H1 (cell line): Measurements from ENCODE around the gene TECPR2. TPM values are rescaled to one million over a fixed set of nuclear protein-coding genes. Genes with fewer than 3 reads are reported as not detected.

Experiments used
- CTCF ChIA-PET: fragments of 300-600 bp; sonication (Branson Sonifier 250); formaldehyde crosslinking; loops from one replicate; lab custom pipeline; 2021; ENCODE audit not compliant: partially characterized antibody; lab: Charles Lee
- POLR2A ChIA-PET: fragments of 300-600 bp; sonication (Branson Sonifier 250); formaldehyde crosslinking; loops from one replicate; lab custom pipeline; 2021; ENCODE audit warnings: inconsistent platforms; ENCODE audit not compliant: partially characterized antibody; lab: Charles Lee
- DNase-seq, 2 experiments: peaks; one replicate each; pipeline versions ENCODE4 v3.0.0 to v3.0.0-alpha.2; 2010 to 2022; ENCODE audit warnings: low spot score in 2 of 2, low read depth in 1 of 2, mixed read lengths in 1 of 2
- FAIRE-seq: peaks from 2 replicates; lab custom pipeline; 2011; peaks lifted over from hg19 to GRCh38; lab: Jason Lieb, UNC
- H2AFZ ChIP-seq: 2 replicates; pipeline ENCODE4 v1.8.1; 2012; ENCODE audit warnings: low read length, inconsistent platforms
- H2AK5ac ChIP-seq: 2 replicates; pipeline ENCODE4 v1.6.1; 2013; ENCODE audit warnings: low read depth, low read length
- H2BK120ac ChIP-seq: replicated peaks from 2 replicates; pipeline ENCODE3; 2013; ENCODE audit warnings: low read depth, low read length, inconsistent platforms
- H2BK12ac ChIP-seq: 2 replicates; pipeline ENCODE4 v1.6.1; 2013; ENCODE audit warnings: low read depth, low read length
- H2BK15ac ChIP-seq: 2 replicates; pipeline ENCODE4 v1.6.1; 2013; ENCODE audit warnings: low read length
- H2BK20ac ChIP-seq: 2 replicates; pipeline ENCODE4 v1.6.1; 2013; ENCODE audit warnings: low read length
- H2BK5ac ChIP-seq: 2 replicates; pipeline ENCODE4 v1.6.1; 2013; ENCODE audit warnings: low read depth, low read length
- H3K14ac ChIP-seq: 2 replicates; pipeline ENCODE4 v1.6.1; 2013; ENCODE audit warnings: inconsistent platforms; ENCODE audit not compliant: insufficient read length
- H3K18ac ChIP-seq: 2 replicates; pipeline ENCODE4 v1.6.1; 2013; ENCODE audit warnings: low read length; ENCODE audit errors: extremely low read depth
- H3K23ac ChIP-seq: 2 replicates; pipeline ENCODE4 v1.6.1; 2013; ENCODE audit warnings: inconsistent platforms; ENCODE audit not compliant: insufficient read length
- H3K23me2 ChIP-seq: 2 replicates; pipeline ENCODE4 v1.6.1; 2013; ENCODE audit warnings: low read depth, low read length
- H3K27ac ChIP-seq: 2 replicates; pipeline ENCODE4 v1.6.1; 2011; ENCODE audit warnings: low read depth, low read length, inconsistent platforms
- H3K27me3 ChIP-seq, 4 experiments: replicated peaks in 1 of 4; 1 replicate in 1 of 4; 2 replicates in 3 of 4; pipeline versions ENCODE4 v1.6.1 to v1.8.1; 2011 to 2013; ENCODE audit warnings: low read length in 3 of 4, mild to moderate bottlenecking in 3 of 4, inconsistent platforms in 2 of 4, mixed read lengths in 2 of 4, moderate library complexity in 1 of 4; ENCODE audit not compliant: control insufficient read depth in 3 of 4, insufficient read depth in 3 of 4; ENCODE audit errors: extremely low read depth in 1 of 4
- H3K36me3 ChIP-seq, 4 experiments: 2 replicates each; pipeline versions ENCODE4 v1.6.1 to v1.8.1; 2011 to 2013; ENCODE audit warnings: mild to moderate bottlenecking in 4 of 4, low read length in 3 of 4, moderate library complexity in 2 of 4, control low read depth in 1 of 4, inconsistent platforms in 1 of 4; ENCODE audit not compliant: insufficient read depth in 4 of 4, control insufficient read depth in 2 of 4
- H3K4ac ChIP-seq: replicated peaks from 2 replicates; pipeline ENCODE3; 2013; ENCODE audit warnings: low read length, low read depth, mixed read lengths, inconsistent platforms; ENCODE audit not compliant: insufficient read length
- H3K4me1 ChIP-seq, 4 experiments: replicated peaks in 1 of 4; 1 replicate in 1 of 4; 2 replicates in 3 of 4; pipeline versions ENCODE4 v1.6.1 to v1.8.1; 2011 to 2013; ENCODE audit warnings: low read length in 3 of 4, inconsistent platforms in 2 of 4, mixed read lengths in 1 of 4; ENCODE audit not compliant: insufficient read depth in 4 of 4, control insufficient read depth in 3 of 4
- H3K4me2 ChIP-seq, 2 experiments: 2 replicates each; pipeline versions ENCODE4 v1.6.1 to v1.8.1; 2011 to 2013; ENCODE audit warnings: low read depth in 2 of 2, low read length in 2 of 2, control low read depth in 1 of 2, inconsistent platforms in 1 of 2, mild to moderate bottlenecking in 1 of 2; ENCODE audit not compliant: insufficient read depth in 1 of 2
- H3K4me3 ChIP-seq, 4 experiments: fragments of 200-600, 300-600 bp in 1 of 4; sonication (generic), shearing (Covaris generic), sonication (Bioruptor Twin) in 1 of 4; 2 replicates each; pipeline versions ENCODE4 v1.5.1 to v1.8.1; 2011 to 2016; ENCODE audit warnings: low read length in 4 of 4, low read depth in 3 of 4, control low read depth in 2 of 4, inconsistent platforms in 2 of 4, mild to moderate bottlenecking in 2 of 4, mixed read lengths in 1 of 4, moderate library complexity in 1 of 4; ENCODE audit not compliant: insufficient read depth in 2 of 4; ENCODE audit errors: extremely low read depth in 1 of 4
- H3K56ac ChIP-seq: replicated peaks from 2 replicates; pipeline ENCODE3; 2013; ENCODE audit warnings: low read depth, mild to moderate bottlenecking, mixed read lengths, low read length, inconsistent platforms; ENCODE audit not compliant: insufficient read length
- H3K79me1 ChIP-seq: 2 replicates; pipeline ENCODE4 v1.6.1; 2013; ENCODE audit warnings: low read depth, low read length, control low read depth
- H3K79me2 ChIP-seq, 2 experiments: 2 replicates each; pipeline versions ENCODE4 v1.6.1 to v1.8.1; 2012 to 2013; ENCODE audit warnings: low read length in 2 of 2, mild to moderate bottlenecking in 2 of 2, inconsistent platforms in 1 of 2; ENCODE audit not compliant: insufficient read depth in 2 of 2, control insufficient read depth in 1 of 2
- H3K9ac ChIP-seq, 4 experiments: replicated peaks in 1 of 4; 1 replicate in 1 of 4; 2 replicates in 3 of 4; pipeline versions ENCODE4 v1.6.1 to v1.8.1; 2011 to 2013; ENCODE audit warnings: low read depth in 3 of 4, low read length in 3 of 4, control low read depth in 2 of 4, mild to moderate bottlenecking in 2 of 4, moderate library complexity in 2 of 4, inconsistent platforms in 1 of 4; ENCODE audit errors: extremely low read depth in 1 of 4
- H3K9me3 ChIP-seq, 2 experiments: 2 replicates each; pipeline versions ENCODE4 v1.6.1 to v1.8.1; 2012 to 2013; ENCODE audit warnings: mild to moderate bottlenecking in 2 of 2, moderate library complexity in 2 of 2, control low read depth in 1 of 2, inconsistent platforms in 1 of 2, low read depth in 1 of 2, low read length in 1 of 2, mixed read lengths in 1 of 2; ENCODE audit not compliant: insufficient read depth in 2 of 2
- H4K20me1 ChIP-seq, 2 experiments: replicated peaks in 1 of 2; 2 replicates each; pipeline versions ENCODE3 to v1.8.1; 2011 to 2013; ENCODE audit warnings: inconsistent platforms in 2 of 2, low read length in 2 of 2, mild to moderate bottlenecking in 1 of 2; ENCODE audit not compliant: insufficient read depth in 2 of 2, control insufficient read depth in 1 of 2
- H4K5ac ChIP-seq: 2 replicates; pipeline ENCODE4 v1.6.1; 2013; ENCODE audit warnings: low read length, low read depth, mixed read lengths, inconsistent platforms; ENCODE audit not compliant: insufficient read length
- H4K8ac ChIP-seq: 2 replicates; pipeline ENCODE4 v1.8.0; 2013; ENCODE audit warnings: mild to moderate bottlenecking, moderate library complexity, low read length, inconsistent platforms; ENCODE audit not compliant: insufficient read depth; ENCODE audit errors: extremely low read depth
- H4K91ac ChIP-seq: replicated peaks from 2 replicates; pipeline ENCODE3; 2013; ENCODE audit warnings: low read length, mixed read lengths, inconsistent platforms; ENCODE audit not compliant: insufficient read length
- CBX5 ChIP-seq: fragments of 300-800, 300-1000 bp; sonication (generic); IDR thresholded peaks from 2 replicates; pipeline ENCODE4 v1.7.1; 2016; ENCODE audit warnings: antibody characterized with exemption, low read length, low read depth
- EZH2 ChIP-seq: fragments of 200-600 bp; sonication (generic); IDR thresholded peaks from 2 replicates; pipeline ENCODE4 v1.7.1; 2012; ENCODE audit warnings: low read depth, mild to moderate bottlenecking, moderate library complexity, low read length, inconsistent platforms; ENCODE audit not compliant: severe bottlenecking
- HDAC2 ChIP-seq, 2 experiments: fragments of 300-600 bp in 1 of 2; sonication (generic) in 1 of 2; IDR thresholded peaks; 2 replicates each; pipeline ENCODE4 v1.6.1; 2011 to 2012; ENCODE audit warnings: low read depth in 2 of 2, low read length in 2 of 2, mild to moderate bottlenecking in 2 of 2, moderate library complexity in 2 of 2, borderline replicate concordance in 1 of 2, inconsistent platforms in 1 of 2
- HDAC6 ChIP-seq: IDR thresholded peaks from one replicate; pipeline ENCODE4 v1.7.1; 2012; ENCODE audit warnings: low read depth, mild to moderate bottlenecking, inconsistent platforms, low read length, moderate library complexity
- JUN ChIP-seq: IDR thresholded peaks from 2 replicates; pipeline ENCODE4 v1.6.1; 2011; ENCODE audit warnings: low read depth, mild to moderate bottlenecking, improper control_type of control experiment, low read length
- JUND ChIP-seq: IDR thresholded peaks from 2 replicates; pipeline ENCODE4 v1.6.1; 2011; ENCODE audit warnings: mild to moderate bottlenecking, improper control_type of control experiment, low read length
- POLR2A ChIP-seq, 2 experiments: IDR thresholded peaks; 1 replicate in 1 of 2; 2 replicates in 1 of 2; pipeline ENCODE4 v1.6.1; 2011; ENCODE audit warnings: low read depth in 2 of 2, low read length in 2 of 2, mild to moderate bottlenecking in 2 of 2; ENCODE audit errors: control extremely low read depth in 1 of 2
- POU5F1 ChIP-seq: IDR thresholded peaks from 2 replicates; pipeline ENCODE4 v1.6.1; 2011; ENCODE audit warnings: low read depth, mild to moderate bottlenecking, low read length, moderate library complexity
- TBP ChIP-seq: IDR thresholded peaks from 2 replicates; pipeline ENCODE4 v1.6.1; 2011; ENCODE audit warnings: low read depth, low read length, improper control_type of control experiment
- TCF12 ChIP-seq: IDR thresholded peaks from 2 replicates; pipeline ENCODE4 v1.6.1; 2011; ENCODE audit warnings: low read depth, mild to moderate bottlenecking, low read length
- TEAD4 ChIP-seq: IDR thresholded peaks from 2 replicates; pipeline ENCODE4 v1.6.1; 2012; ENCODE audit warnings: low read depth, low read length, inconsistent platforms, mixed read lengths
- WGBS, 2 experiments: shearing (Covaris generic) in 1 of 2; methylation state at CpG; one replicate each; pipeline versions ENCODE4 v1.1.6 to v1.1.7; 2013 to 2015; ENCODE audit warnings: low lambda C conversion rate in 2 of 2, mixed read lengths in 2 of 2, inconsistent platforms in 1 of 2, low coverage in 1 of 2, missing lambda C conversion rate in 1 of 2; ENCODE audit not compliant: insufficient replicate concordance in 2 of 2, insufficient coverage in 1 of 2, insufficient read length in 1 of 2; ENCODE audit errors: extremely low coverage in 1 of 2, missing lambda C conversion rate in 1 of 2; 5-methylcytosine and 5-hydroxymethylcytosine counted together
- polyA plus RNA-seq, 7 experiments: library from polyadenylated mRNA; depleted of rRNA in 3 of 7; stranded (reverse) in 5 of 7; unstranded in 2 of 7; fragments of >200 nt in 5 of 7; fragments of 200-250 nt in 2 of 7; gene quantifications; 1 replicate in 5 of 7; 2 replicates in 1 of 7; 4 replicates in 1 of 7; pipeline versions ENCODE4 v1.2.1 to v1.2.3, GENCODE V29; 2011 to 2013; ENCODE audit warnings: missing spikeins in 2 of 7, mixed read lengths in 2 of 7
- total RNA-seq: library from RNA; stranded (reverse); fragmentation: NEBNext Ultra II Directional; extraction: Animal tissue kit (Norgen Biotek cat#: 25700); gene quantifications from 2 replicates; pipeline ENCODE4 v1.2.1, GENCODE V29; 2021
- TF ChIP-seq, protein P1 (sequence below): IDR thresholded peaks from 2 replicates; pipeline ENCODE4 v1.6.1; 2011; ENCODE audit warnings: low read length, improper control_type of control experiment
- TF ChIP-seq, protein P2 (sequence below): IDR thresholded peaks from 2 replicates; pipeline ENCODE4 v1.6.1; 2012; ENCODE audit warnings: inconsistent platforms

The TECPR2 gene
- total and polyA plus RNA-seq, 2 of the 8 experiments (the other 6 are each of a cell fraction or from before 2014, with no cell fraction given), result 6.8 to 19.4 TPM

DNA sequence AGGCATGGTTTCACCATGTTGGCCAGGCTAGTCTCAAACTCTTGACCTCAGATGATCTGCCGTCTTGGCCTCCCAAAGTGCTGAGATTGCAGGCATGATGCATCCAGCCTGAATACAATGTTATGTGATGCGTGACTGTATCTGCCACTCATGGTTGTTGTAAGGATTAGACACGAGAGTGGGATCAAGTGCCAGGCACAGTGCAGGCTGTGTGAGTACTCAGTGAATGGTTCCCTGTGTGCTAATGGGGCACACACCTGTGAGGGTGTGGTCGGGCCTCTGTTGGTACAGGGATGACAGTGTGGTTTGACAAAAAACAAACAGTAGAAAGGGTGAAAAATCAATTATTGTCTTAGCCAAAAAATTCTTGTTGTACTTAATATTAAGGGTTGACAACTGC is 61.8 kb downstream of the TECPR2 start:
- FAIRE-seq, result no peak
- Histone ChIP-seq H3K14ac (no peak overlapping the region), H3K79me2 (no peaks in the 10 kb centered on the region), H3K56ac (no peak overlapping the region), H3K18ac (no peak overlapping the region), H3K4ac (no peak overlapping the region), H2BK120ac (no peak overlapping the region), H3K27ac (no peak overlapping the region), H2AFZ (no peak overlapping the region), H3K4me2 (no peak overlapping the region), H3K79me1 (no peaks in the 10 kb centered on the region), H3K4me1 (no peaks in the 10 kb centered on the region), H4K20me1 (no peaks in the 10 kb centered on the region), H2BK15ac (peak overlapping the region; percentile 93; the same call in 1 of the 2 replicates), H3K23ac (no peak overlapping the region), H2BK12ac (no peak overlapping the region), H3K27me3 (no peaks in the 10 kb centered on the region), H3K36me3 (peaks cover 0 to 9% (median 0%) of the 10 kb centered on the region in 4 experiments; a peak in 1 of 8 replicates), H3K9me3 (no peaks in the 10 kb centered on the region), H2AK5ac (no peak overlapping the region), H2BK5ac (no peak overlapping the region), H3K23me2 (no peaks in the 10 kb centered on the region), H4K5ac (no peak overlapping the region), H4K91ac (no peak overlapping the region), H2BK20ac (no peak overlapping the region), H4K8ac (no peak overlapping the region), H3K9ac (no peak overlapping the region), H3K4me3 (no peak overlapping the region)
- ChIA-PET POLR2A (no interaction called here), CTCF (interaction anchor here (1.5 kb wide), 1 partner anchor 14 kb away, joined by 4 read pairs; no protein-coding TSS in a partner anchor)
- 92% methylated on average over 4 of the region's 4 CpGs; no CpG with 5 or more reads in 1 of the 2 experiments for WGBS, 2 experiments
- no peak for DNase-seq
- TF ChIP-seq POU5F1, result no peak
- no peak for TF ChIP-seq JUN
- no peak for TF ChIP-seq JUND
- TF ChIP-seq, protein P1, sequence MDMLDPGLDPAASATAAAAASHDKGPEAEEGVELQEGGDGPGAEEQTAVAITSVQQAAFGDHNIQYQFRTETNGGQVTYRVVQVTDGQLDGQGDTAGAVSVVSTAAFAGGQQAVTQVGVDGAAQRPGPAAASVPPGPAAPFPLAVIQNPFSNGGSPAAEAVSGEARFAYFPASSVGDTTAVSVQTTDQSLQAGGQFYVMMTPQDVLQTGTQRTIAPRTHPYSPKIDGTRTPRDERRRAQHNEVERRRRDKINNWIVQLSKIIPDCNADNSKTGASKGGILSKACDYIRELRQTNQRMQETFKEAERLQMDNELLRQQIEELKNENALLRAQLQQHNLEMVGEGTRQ, result no peak
- TF ChIP-seq CBX5, result no peak
- no peak for TF ChIP-seq EZH2
- no peak for TF ChIP-seq TEAD4
- TF ChIP-seq POLR2A (IDR thresholded peaks at IDR 0.05; ENCODE audit: control extremely low read depth in 1 of 2, low read depth in 2 of 2, low read length in 2 of 2), result no peak
- TF ChIP-seq TCF12, result no peak
- TF ChIP-seq TBP, result no peak
- TF ChIP-seq HDAC2 (IDR thresholded peaks at IDR 0.05; ENCODE audit: borderline replicate concordance in 1 of 2, low read depth in 2 of 2, low read length in 2 of 2), result no peak
- no peak for TF ChIP-seq HDAC6
- TF ChIP-seq, protein P2, sequence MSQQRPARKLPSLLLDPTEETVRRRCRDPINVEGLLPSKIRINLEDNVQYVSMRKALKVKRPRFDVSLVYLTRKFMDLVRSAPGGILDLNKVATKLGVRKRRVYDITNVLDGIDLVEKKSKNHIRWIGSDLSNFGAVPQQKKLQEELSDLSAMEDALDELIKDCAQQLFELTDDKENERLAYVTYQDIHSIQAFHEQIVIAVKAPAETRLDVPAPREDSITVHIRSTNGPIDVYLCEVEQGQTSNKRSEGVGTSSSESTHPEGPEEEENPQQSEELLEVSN, result no peak
